ENCODE data around the gene CDK15. TPM values are rescaled to one million over a fixed set of nuclear protein-coding genes. Genes with fewer than 3 reads are reported as not detected.

The CDK15 gene
- total and polyA plus RNA-seq, 9 of the 15 experiments (the other 6 are each of a cell fraction or from before 2014, with no cell fraction given) = not detected

- TF ChIP-seq, protein P1, sequence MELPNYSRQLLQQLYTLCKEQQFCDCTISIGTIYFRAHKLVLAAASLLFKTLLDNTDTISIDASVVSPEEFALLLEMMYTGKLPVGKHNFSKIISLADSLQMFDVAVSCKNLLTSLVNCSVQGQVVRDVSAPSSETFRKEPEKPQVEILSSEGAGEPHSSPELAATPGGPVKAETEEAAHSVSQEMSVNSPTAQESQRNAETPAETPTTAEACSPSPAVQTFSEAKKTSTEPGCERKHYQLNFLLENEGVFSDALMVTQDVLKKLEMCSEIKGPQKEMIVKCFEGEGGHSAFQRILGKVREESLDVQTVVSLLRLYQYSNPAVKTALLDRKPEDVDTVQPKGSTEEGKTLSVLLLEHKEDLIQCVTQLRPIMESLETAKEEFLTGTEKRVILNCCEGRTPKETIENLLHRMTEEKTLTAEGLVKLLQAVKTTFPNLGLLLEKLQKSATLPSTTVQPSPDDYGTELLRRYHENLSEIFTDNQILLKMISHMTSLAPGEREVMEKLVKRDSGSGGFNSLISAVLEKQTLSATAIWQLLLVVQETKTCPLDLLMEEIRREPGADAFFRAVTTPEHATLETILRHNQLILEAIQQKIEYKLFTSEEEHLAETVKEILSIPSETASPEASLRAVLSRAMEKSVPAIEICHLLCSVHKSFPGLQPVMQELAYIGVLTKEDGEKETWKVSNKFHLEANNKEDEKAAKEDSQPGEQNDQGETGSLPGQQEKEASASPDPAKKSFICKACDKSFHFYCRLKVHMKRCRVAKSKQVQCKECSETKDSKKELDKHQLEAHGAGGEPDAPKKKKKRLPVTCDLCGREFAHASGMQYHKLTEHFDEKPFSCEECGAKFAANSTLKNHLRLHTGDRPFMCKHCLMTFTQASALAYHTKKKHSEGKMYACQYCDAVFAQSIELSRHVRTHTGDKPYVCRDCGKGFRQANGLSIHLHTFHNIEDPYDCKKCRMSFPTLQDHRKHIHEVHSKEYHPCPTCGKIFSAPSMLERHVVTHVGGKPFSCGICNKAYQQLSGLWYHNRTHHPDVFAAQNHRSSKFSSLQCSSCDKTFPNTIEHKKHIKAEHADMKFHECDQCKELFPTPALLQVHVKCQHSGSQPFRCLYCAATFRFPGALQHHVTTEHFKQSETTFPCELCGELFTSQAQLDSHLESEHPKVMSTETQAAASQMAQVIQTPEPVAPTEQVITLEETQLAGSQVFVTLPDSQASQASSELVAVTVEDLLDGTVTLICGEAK (IDR thresholded peaks at IDR 0.05) = 0 out of 2 replicates have a peak, but pooled peaks have one; percentile 12
- TF ChIP-seq, protein P1 (CRISPR knock-in tag; IDR thresholded peaks at IDR 0.05) = no peak
- TF ChIP-seq SUPT5H (IDR thresholded peaks at IDR 0.05) (peak; percentile 72), TBL1XR1 (IDR thresholded peaks at IDR 0.05; ENCODE audit: low read length in 2 of 2) (peak in 1 of 2 experiments; percentile 51; a peak in 2 of 4 replicates), PHF8 (IDR thresholded peaks at IDR 0.05; ENCODE audit: borderline replicate concordance, low read length) (peak; percentile 72; the same call in 1 of the 2 replicates), EP300 (IDR thresholded peaks at IDR 0.05; ENCODE audit: low read length) (0 out of 2 replicates have a peak, but pooled peaks have one; percentile 6), TOE1 (IDR thresholded peaks at IDR 0.05; ENCODE audit: borderline replicate concordance) (peak; percentile 22; the same call in 1 of the 2 replicates), TOE1 (CRISPR knock-in tag; IDR thresholded peaks at IDR 0.05; ENCODE audit: borderline replicate concordance, low read depth) (no peak), NBN (IDR thresholded peaks at IDR 0.05; ENCODE audit: low read depth) (peak; percentile 24; the same call in 1 of the 2 replicates)
- TF ChIP-seq, protein P2, sequence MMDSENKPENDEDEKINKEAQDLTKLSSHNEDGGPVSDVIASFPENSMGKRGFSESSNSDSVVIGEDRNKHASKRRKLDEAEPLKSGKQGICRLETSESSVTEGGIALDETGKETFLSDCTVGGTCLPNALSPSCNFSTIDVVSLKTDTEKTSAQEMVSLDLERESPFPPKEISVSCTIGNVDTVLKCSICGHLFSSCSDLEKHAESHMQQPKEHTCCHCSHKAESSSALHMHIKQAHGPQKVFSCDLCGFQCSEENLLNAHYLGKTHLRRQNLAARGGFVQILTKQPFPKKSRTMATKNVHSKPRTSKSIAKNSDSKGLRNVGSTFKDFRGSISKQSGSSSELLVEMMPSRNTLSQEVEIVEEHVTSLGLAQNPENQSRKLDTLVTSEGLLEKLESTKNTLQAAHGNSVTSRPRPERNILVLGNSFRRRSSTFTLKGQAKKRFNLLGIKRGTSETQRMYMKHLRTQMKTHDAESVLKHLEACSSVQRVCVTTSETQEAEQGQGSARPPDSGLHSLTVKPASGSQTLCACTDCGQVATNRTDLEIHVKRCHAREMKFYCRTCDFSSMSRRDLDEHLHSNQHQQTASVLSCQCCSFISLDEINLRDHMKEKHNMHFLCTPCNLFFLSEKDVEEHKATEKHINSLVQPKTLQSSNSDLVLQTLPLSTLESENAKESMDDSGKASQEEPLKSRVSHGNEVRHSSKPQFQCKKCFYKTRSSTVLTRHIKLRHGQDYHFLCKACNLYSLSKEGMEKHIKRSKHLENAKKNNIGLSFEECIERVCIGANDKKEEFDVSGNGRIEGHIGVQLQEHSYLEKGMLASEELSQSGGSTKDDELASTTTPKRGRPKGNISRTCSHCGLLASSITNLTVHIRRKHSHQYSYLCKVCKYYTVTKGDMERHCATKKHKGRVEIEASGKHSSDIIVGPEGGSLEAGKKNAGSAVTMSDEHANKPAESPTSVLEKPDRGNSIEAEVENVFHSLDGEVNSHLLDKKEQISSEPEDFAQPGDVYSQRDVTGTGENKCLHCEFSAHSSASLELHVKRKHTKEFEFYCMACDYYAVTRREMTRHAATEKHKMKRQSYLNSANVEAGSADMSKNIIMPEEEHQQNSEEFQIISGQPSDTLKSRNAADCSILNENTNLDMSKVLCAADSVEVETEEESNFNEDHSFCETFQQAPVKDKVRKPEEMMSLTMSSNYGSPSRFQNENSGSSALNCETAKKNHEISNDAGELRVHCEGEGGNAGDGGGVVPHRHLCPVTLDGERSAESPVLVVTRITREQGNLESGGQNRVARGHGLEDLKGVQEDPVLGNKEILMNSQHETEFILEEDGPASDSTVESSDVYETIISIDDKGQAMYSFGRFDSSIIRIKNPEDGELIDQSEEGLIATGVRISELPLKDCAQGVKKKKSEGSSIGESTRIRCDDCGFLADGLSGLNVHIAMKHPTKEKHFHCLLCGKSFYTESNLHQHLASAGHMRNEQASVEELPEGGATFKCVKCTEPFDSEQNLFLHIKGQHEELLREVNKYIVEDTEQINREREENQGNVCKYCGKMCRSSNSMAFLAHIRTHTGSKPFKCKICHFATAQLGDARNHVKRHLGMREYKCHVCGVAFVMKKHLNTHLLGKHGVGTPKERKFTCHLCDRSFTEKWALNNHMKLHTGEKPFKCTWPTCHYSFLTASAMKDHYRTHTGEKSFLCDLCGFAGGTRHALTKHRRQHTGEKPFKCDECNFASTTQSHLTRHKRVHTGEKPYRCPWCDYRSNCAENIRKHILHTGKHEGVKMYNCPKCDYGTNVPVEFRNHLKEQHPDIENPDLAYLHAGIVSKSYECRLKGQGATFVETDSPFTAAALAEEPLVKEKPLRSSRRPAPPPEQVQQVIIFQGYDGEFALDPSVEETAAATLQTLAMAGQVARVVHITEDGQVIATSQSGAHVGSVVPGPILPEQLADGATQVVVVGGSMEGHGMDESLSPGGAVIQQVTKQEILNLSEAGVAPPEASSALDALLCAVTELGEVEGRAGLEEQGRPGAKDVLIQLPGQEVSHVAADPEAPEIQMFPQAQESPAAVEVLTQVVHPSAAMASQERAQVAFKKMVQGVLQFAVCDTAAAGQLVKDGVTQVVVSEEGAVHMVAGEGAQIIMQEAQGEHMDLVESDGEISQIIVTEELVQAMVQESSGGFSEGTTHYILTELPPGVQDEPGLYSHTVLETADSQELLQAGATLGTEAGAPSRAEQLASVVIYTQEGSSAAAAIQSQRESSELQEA (IDR thresholded peaks at IDR 0.05; ENCODE audit: low read depth) = peak; percentile 92
Measured at GRCh38 chr2:201780674-201781493, 25.5 kb upstream of the CDK15 start, which contains the start of gene ALS2 (continued).

Measured in K562 (cell line).